Right renal pelvis (tissue), 4 donors: ENCODE measurements around the gene FHIT. TPM values are rescaled to one million over a fixed set of nuclear protein-coding genes. Genes with fewer than 3 reads are reported as not detected.
A peak's percentile ranks its signal among the peaks of the same experiment; 100 is the strongest.

Source experiments
- DNase-seq, 4 donors: peaks; one replicate each; pipeline ENCODE4 v3.0.0-alpha.2; 2013; ENCODE audit warnings: low read depth in 4 of 4, low spot score in 3 of 4, missing footprints in 1 of 4
- polyA plus RNA-seq, 4 donors: library from polyadenylated mRNA; unstranded; fragments of 120-200 nt; gene quantifications; one replicate each; pipeline ENCODE4 v1.2.1, GENCODE V29; 2013; ENCODE audit not compliant: insufficient read length in 4 of 4

The FHIT gene
- polyA plus RNA-seq, 4 donors: 24.5 to 27.4 (median 26.6) TPM

DNA sequence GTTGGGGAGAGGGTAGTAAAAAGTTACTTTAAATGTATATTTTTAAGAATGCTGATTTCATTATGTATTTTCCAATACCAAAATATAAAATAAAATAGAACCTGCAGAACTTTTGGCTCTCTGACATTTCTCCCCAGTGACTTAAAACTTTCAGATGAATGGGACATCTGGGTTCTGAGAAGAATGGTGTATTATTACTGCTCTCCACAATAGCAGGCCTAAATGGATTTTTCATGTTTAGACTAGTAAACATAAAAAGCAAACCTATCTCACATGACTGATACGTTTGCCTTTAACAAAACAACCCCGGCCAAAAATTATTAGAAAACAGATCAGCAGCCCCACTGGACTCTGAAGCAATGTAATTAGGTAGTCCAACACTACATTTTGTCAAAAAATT is 73.8 kb downstream of the FHIT start:
- no peak for DNase-seq

GRCh38 chr3:61173676-61174075 is 77.6 kb downstream of the FHIT start:
- DNase-seq: no peak

DNA sequence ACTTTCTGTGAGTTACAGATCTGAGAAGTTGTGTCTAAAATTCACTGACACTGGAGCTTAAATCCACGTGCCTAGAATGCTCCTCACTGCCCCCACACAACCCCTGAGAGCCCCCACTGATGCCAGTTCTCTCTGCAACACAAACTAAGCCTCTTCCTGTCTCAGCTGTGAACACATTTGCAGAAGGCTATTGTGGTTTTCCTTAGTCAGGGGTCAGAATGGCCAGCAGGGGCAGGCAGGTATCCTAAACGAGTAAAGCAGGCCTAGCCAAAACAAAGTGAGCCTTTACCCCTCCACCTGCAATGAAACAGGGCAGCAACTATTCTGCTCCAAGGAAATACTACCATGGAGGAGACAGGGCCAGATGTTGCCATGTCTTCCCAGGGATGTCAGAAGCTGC is 78.6 kb downstream of the FHIT start:
- no peak for DNase-seq

GRCh38 chr3:61172203-61172602 is 79.0 kb downstream of the FHIT start:
- no peak for DNase-seq

GRCh38 chr3:61169621-61170251 is 81.5 kb downstream of the FHIT start:
- no peak for DNase-seq

DNA sequence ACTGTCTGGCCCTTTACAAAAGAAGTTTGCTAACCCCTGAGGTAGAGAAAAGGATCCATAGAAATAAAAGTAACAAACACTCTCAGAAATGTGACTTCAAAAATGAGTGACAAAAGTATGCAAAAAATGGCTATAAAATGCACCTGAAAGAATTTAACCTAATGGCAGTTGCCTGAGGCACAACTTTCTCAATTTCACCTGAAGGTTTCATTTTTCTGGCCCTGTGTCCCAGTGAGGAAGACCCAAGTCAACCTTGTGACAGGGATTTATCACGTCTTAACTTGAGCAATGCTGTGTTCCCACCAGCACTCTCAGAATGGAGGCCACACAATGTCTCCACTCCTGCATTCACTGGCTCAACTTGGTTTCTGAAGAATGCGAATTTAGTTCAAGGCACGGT is 83.0 kb downstream of the FHIT start:
- DNase-seq: no peak

DNA sequence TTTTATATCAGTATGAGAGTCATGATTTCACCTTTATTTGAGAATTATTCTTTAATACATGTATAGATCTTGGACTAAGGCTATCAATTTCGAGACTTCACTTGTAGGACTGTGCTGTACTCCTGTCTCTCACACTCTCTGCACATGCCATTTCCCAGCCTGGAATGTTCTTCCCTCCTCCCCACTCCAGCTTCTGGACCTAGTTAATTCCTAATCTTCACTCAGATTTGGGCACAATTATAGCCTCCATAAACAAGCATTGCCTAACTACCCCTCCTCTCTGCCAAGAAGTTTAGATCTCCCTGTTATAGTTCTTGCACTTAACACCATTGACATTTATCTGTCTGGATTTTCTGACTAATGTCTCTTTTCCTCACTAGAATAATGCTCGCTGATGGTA is 88.3 kb downstream of the FHIT start:
- no peak for DNase-seq

DNA sequence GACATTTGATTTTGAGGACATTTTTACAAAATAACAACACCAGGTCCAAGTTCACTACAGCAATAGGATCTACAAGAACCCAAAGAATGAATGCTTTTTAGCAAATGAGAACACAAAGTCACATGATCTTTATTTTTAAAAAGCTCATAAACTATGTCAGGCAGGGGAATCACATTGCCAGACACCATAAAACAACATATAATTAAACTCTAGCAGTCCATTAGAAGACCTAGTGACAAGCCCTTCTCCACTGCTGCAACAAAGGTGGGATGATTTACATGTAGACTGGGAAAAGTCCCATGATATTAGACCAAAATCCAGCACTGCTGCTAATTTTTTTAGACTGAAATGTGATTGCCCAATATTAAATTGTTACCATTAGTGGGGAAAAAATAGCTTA is 92.6 kb downstream of the FHIT start:
- no peak for DNase-seq

- no peak for DNase-seq
Observed at GRCh38 chr3:61158216-61158615, 93.0 kb downstream of the FHIT start.

DNA sequence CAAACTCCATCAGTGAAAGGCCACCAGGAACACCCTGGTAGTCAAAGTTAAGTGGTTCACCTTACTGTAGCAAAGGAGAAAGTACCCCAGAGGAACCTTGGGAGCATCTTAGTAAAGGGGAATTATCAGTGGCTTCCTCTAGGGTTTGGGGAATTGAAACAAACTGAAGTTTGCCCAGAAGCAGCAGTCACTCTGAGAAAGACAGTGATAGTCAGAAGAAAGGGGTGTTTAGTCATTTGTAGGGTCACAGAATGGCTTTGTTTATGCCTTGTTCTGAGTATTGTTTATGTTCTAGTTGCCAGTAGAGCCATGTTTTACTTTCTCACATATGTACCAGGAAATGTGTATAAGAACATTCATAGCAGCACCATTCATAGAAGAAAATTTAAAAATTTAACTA is 93.8 kb downstream of the FHIT start:
- DNase-seq: no peak

DNA sequence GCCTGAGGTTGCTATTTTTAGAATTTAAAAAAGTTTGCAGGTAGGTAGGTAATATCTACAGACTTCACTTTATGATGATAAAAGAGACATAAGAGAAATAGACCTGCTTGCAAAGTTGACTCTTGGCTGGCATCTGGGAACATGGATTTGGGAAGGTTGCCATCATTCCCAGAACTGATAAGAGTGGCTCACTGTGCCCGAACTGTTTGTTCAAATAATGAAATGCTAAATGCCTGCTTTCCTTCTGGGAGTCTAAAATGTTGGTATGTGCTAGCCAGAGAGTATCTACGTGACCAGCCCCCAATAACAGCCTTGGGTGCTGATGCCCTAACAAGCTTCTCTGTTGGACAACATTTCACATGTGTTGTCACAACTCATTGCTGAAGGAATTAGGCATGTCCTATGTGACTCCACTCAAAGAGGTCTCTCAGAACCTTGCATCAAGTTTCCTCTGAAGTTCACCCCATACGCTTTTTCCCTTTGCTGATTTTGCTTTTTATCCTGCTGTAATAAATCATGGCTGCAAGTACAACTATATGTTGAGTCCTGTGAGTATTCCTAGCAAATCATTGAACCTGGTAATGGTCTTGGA is 95.5 kb downstream of the FHIT start:
- DNase-seq: no peak

DNA sequence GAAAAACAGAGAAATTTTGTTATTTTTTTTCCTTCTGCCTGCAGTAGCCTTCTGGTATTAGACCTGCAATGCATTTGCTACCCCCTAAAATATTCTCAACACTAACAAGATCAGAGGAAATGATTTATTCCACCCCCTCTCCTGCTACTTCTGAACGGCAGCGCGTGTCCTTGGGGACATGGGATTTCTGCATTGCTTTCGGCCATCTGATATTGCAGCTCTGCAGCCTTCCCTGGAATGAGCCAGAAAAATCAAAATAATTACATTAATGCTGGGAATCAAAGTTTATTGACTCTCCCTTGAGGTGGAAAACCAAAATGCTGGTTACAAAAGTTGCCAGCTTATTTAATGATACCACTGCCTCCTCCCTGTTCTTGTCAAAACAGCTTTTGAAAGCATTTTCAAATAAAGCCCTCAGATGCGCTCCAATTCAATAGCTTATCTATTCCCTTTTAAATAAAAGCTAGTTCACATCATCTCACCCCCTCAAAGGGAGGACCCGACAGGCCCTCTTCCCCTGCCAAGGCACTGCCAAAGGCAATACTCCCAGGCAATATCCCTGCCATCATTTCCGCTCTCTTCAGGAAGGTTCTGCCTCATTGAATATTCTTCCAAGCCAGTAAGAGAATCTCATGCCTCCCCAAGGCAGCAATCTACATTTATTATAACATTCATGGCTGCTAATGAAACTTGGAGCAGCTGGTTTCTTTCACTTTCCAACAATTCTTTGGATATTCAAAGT is 96.6 kb downstream of the FHIT start:
- peak in 1 of 4 donors; percentile 22 for DNase-seq

DNA sequence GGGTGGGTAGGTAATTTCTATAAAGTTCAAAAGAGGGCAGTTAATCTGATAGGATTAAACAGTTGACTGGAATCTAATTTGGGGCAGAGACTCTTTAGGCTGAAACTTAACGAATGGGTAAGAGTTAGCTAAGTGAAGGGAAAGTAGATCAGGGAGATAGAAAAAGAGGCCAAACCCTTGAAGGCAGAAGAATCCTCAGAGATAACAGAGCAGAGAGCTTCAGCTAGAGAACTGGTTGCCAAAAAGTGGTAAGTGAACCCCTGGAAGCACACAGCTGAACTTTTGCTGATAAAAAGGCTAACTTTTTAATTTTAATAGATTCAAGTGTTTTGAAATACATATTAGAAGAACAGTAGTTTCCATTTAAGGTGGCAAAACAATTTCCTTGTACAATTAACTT is 99.2 kb downstream of the FHIT start:
- DNase-seq: no peak

GRCh38 chr3:61149236-61149635 is 102.0 kb downstream of the FHIT start:
- DNase-seq: no peak

DNA sequence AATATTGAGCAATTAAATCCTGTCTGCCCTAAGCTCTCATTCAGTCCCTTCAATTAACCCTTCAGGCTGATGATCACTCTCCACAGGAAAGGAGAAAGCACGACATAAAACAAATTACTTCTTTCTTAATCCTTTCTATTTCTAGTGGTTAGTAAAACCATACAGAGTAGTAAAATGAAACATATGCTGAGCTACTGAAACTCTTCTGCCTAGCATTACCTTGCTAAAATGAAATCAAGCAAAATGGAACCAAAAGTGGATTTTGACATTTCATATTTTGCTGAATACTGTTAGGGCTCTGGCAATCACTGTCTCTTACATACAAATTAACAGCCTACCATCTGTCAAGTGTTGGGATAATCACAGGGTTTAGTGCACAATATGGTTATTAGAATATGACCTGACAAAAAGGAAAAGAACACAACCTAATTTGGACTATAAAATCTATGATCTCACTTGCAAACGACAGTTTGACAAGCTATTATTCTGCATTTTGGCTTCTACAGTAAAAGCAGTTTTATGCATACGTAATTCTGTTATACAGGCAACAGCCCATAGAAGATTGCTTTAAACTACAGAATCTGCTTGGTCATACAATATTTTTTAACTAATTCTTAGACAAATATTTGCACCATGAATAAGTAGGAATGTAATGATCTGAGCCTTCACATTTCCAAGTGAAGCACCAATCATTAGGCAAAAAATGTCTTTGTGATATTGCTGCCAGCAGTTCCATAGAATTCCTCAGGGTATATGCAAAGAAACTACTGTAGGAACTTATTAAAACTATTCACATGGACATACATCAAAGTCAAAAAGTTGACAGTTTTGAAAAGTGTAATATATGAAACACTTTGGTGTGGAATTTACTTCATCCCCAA is 105.0 kb downstream of the FHIT start:
- no peak for DNase-seq

DNA sequence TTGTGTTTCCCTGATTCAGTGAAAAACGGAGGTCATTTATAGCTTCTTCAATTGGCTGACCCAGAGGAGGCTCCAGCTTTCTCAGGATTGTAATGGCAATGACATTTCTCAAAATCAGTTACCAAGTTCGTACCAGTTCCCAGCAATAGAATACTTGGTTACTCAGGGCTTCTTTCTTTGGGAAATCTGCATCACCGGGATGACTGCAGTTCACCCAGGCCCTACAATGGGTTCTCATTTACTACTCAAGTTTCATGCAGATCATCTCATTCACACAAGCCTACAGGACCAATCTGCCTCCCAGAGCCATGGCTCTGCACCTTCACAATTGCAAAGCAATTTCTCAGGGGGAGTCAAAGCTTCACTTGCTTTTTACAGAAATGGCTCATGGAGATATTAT is 109.6 kb downstream of the FHIT start:
- no peak for DNase-seq

DNA sequence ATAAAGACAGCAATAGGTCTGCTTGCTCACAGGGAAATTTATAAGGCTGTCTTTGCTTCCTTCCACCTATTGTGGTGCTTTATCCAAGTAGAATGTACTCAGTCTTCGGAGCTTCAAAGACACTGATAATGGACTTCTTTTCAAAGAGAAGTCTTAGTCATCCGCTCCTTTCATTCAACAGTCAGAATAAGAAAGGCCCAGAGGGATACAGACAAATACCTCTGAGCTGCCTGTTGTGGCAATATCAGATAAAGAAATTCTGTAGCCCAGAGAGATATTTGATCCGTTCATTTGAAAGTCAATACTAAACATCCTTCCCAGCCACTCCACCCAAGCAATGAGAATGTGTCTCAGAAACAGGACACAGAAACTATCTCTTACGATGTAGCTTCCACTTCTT is 110.0 kb downstream of the FHIT start:
- DNase-seq: no peak

- no peak for DNase-seq
Observed at GRCh38 chr3:61139686-61140085, 111.6 kb downstream of the FHIT start.

DNA sequence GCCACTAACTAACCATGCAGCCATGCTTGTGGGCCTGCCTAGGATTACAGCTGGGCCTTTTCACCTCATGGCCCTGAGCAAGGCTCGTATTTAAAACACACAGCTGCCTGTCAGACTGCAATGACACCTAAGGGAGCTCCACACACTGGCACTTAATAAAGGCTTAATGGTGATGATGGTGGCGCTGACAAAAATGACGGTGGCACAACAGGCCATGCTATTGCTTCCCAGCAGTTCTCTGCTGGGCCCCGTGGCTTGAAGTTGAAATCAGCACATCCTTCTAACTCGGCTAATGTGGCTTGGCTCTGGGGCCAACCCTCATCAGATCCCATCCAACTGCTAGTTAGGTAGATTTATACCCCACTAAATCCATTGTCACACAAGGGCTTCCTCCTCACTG is 112.9 kb downstream of the FHIT start:
- no peak for DNase-seq

DNA sequence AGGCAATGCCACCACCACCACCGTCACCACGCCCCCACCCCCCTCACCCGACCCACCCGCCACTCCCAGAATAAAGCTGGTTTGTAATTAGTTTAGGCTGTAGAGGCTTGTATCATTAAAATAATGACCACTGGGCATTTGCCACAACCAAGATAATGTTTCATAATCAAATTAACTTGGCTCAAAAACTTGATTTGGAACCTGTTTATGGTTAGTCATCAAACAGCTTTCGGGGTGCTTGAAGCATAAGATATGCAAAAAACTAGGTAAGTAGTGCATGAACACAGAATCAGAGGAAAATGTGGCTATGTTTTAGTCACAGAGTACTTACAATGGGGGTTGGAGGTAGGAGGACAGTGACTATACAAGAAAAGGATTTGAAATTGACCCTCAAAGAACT is 115.1 kb downstream of the FHIT start:
- DNase-seq: no peak

GRCh38 chr3:61134532-61134931 is 116.7 kb downstream of the FHIT start:
- DNase-seq: no peak
